Fibroblast of gingiva (primary cell): Measurements from ENCODE around the gene RPS6KL1.

Experiments
- DNase-seq: peaks from one replicate; pipeline ENCODE4 v3.0.0-alpha.2; 2011; ENCODE audit warnings: low read depth

The RPS6KL1 gene

GRCh38 chr14:74882103-74882920, 40.7 kb downstream of the RPS6KL1 start:
- peak; percentile 65 for DNase-seq

GRCh38 chr14:74881431-74882102, 41.5 kb downstream of the RPS6KL1 start, which contains the start of gene DLST:
Gene DLST, plus strand, starts transcription at chr14:74881916. Its CDS starts 38 bp downstream, at chr14:74881954.
- peak; percentile 90 for DNase-seq

GRCh38 chr14:74879427-74880182, 43.5 kb downstream of the RPS6KL1 start:
- no peak for DNase-seq

GRCh38 chr14:74875941-74876913, 46.8 kb downstream of the RPS6KL1 start, which contains the start of gene PROX2:
Gene PROX2, minus strand, starts transcription at chr14:74876145. Its CDS starts 12,311 bp downstream, at chr14:74863834.
- peak; percentile 43 for DNase-seq

GRCh38 chr14:74875204-74875603, 47.9 kb downstream of the RPS6KL1 start:
- DNase-seq: no peak

- no peak for DNase-seq
Observed at GRCh38 chr14:74871819-74872218, 51.2 kb downstream of the RPS6KL1 start.

- no peak for DNase-seq
Observed at GRCh38 chr14:74868739-74869138, 54.3 kb downstream of the RPS6KL1 start.

GRCh38 chr14:74867673-74868072, 55.4 kb downstream of the RPS6KL1 start:
- DNase-seq: peak; percentile 87

GRCh38 chr14:74866708-74867389, 56.2 kb downstream of the RPS6KL1 start:
- no peak for DNase-seq

GRCh38 chr14:74865156-74865555, 57.9 kb downstream of the RPS6KL1 start:
- DNase-seq: no peak

- DNase-seq: no peak
Observed at GRCh38 chr14:74864198-74864597, 58.9 kb downstream of the RPS6KL1 start.

- no peak for DNase-seq
Observed at GRCh38 chr14:74863274-74863673, 59.8 kb downstream of the RPS6KL1 start.

GRCh38 chr14:74861734-74862090, 61.3 kb downstream of the RPS6KL1 start:
- no peak for DNase-seq

- peak; percentile 76 for DNase-seq
Observed at GRCh38 chr14:74860899-74861733, 61.9 kb downstream of the RPS6KL1 start.

GRCh38 chr14:74859757-74860552, 63.1 kb downstream of the RPS6KL1 start:
- DNase-seq: no peak

- DNase-seq: peak; percentile 73
Observed at GRCh38 chr14:74858022-74858421, 65.0 kb downstream of the RPS6KL1 start.

GRCh38 chr14:74856366-74856765, 66.7 kb downstream of the RPS6KL1 start:
- DNase-seq: no peak

GRCh38 chr14:74855945-74856344, 67.1 kb downstream of the RPS6KL1 start:
- DNase-seq: no peak

GRCh38 chr14:74855021-74855420, 68.0 kb downstream of the RPS6KL1 start:
- DNase-seq: peak; percentile 10
